CD8-positive, alpha-beta memory T cell (primary cell): ENCODE measurements around the gene FAM234B. TPM values are rescaled to one million over a fixed set of nuclear protein-coding genes. Genes with fewer than 3 reads are reported as not detected.

Experiments used
- CTCF ChIA-PET: fragments of 350-600 bp; sonication (Branson Sonifier 250); formaldehyde crosslinking; loops from one replicate; lab custom pipeline; 2021; ENCODE audit warnings: antibody characterized with exemption; lab: Charles Lee
- POLR2A ChIA-PET: fragments of 350-600 bp; sonication (Branson Sonifier 250); formaldehyde crosslinking; loops from one replicate; lab custom pipeline; 2021; ENCODE audit warnings: antibody characterized with exemption; lab: Charles Lee
- DNase-seq, 5 donors: peaks; one replicate each; pipeline versions ENCODE4 v3.0.0 to v3.0.0-alpha.2; 2020 to 2022; ENCODE audit warnings: mixed read lengths in 1 of 5
- H3K27ac ChIP-seq: one replicate; pipeline ENCODE4 v1.7.0; 2013; ENCODE audit warnings: low read depth, mild to moderate bottlenecking, low read length, moderate library complexity
- H3K27me3 ChIP-seq: 2 replicates; pipeline ENCODE4 v1.7.0; 2013; ENCODE audit warnings: low read length, mild to moderate bottlenecking; ENCODE audit not compliant: insufficient read depth, poor library complexity, severe bottlenecking
- H3K36me3 ChIP-seq: 2 replicates; pipeline ENCODE4 v1.7.0; 2013; ENCODE audit warnings: mild to moderate bottlenecking, low read length, moderate library complexity; ENCODE audit not compliant: insufficient read depth
- H3K4me1 ChIP-seq: 2 replicates; pipeline ENCODE4 v1.7.0; 2013; ENCODE audit warnings: mild to moderate bottlenecking, low read length, moderate library complexity; ENCODE audit not compliant: insufficient read depth
- H3K4me3 ChIP-seq: 2 replicates; pipeline ENCODE4 v1.7.0; 2013; ENCODE audit warnings: mild to moderate bottlenecking, low read length
- H3K9me3 ChIP-seq: 2 replicates; pipeline ENCODE4 v1.7.0; 2013; ENCODE audit warnings: mild to moderate bottlenecking, low read length
- H3K27ac Mint-ChIP-seq, 8 donors: one replicate each; pipeline ENCODE4 v1.8.0; 2020 to 2021; ENCODE audit warnings: mixed read lengths in 8 of 8, mild to moderate bottlenecking in 6 of 8, inconsistent platforms in 3 of 8, moderate library complexity in 3 of 8
- H3K27me3 Mint-ChIP-seq, 2 donors: one replicate each; pipeline ENCODE4 v1.8.0; 2020 to 2021; ENCODE audit warnings: mixed read lengths in 2 of 2, mild to moderate bottlenecking in 1 of 2, moderate library complexity in 1 of 2
- H3K36me3 Mint-ChIP-seq, 3 donors: one replicate each; pipeline ENCODE4 v1.8.0; 2020 to 2021; ENCODE audit warnings: mixed read lengths in 3 of 3, inconsistent platforms in 1 of 3, mild to moderate bottlenecking in 1 of 3
- H3K4me1 Mint-ChIP-seq, 3 donors: one replicate each; pipeline ENCODE4 v1.8.0; 2020 to 2021; ENCODE audit warnings: mixed read lengths in 3 of 3, inconsistent platforms in 1 of 3, mild to moderate bottlenecking in 1 of 3
- H3K4me3 Mint-ChIP-seq, 7 donors: one replicate each; pipeline ENCODE4 v1.8.0; 2020 to 2021; ENCODE audit warnings: mixed read lengths in 7 of 7, mild to moderate bottlenecking in 6 of 7, moderate library complexity in 4 of 7, inconsistent platforms in 2 of 7
- H3K9me3 Mint-ChIP-seq, 5 donors: one replicate each; pipeline ENCODE4 v1.8.0; 2020 to 2022; ENCODE audit warnings: mixed read lengths in 5 of 5, mild to moderate bottlenecking in 3 of 5, moderate library complexity in 2 of 5, inconsistent platforms in 1 of 5
- polyA plus RNA-seq: library from polyadenylated mRNA; unstranded; fragments of 300-500 nt; fragmentation: Illumina TruSeq; gene quantifications from one replicate; pipeline ENCODE4 v1.2.3, GENCODE V29; 2021
- total RNA-seq, 2 experiments: library from RNA; stranded (reverse); gene quantifications; one replicate each; pipeline ENCODE4 v1.2.3, GENCODE V29; 2021

FAM234B gene
- total and polyA plus RNA-seq, 3 experiments from 2014 or later: 2.9 to 6.5 (median 5.2) TPM

- CTCF ChIA-PET: interaction anchor here (0.8 to 8.1 kb wide), 4 partner anchors 11 to 186 kb away, joined by 3 to 75 read pairs (median 6); partner anchors contain the start of gene EMP1
- H3K27me3 ChIP-seq: no peaks in the 10 kb centered on the region
- DNase-seq: no peak
- Mint-ChIP-seq H3K9me3 (no peaks in the 10 kb centered on the region), H3K4me3 (peak overlapping the region in 6 of 7 donors; percentile 80 to 93 (median 88)), H3K36me3 (no peaks in the 10 kb centered on the region), H3K27ac (peak overlapping the region; percentile 91 to 97 (median 96)), H3K27me3 (peaks cover 0 to 4% of the 10 kb centered on the region in 2 donors), H3K4me1 (peaks cover 38 to 52% (median 42%) of the 10 kb centered on the region in 3 donors)
- no peak overlapping the region for H3K27ac ChIP-seq
- POLR2A ChIA-PET: interaction anchor here (0.7 kb wide), 1 partner anchor 109 kb away, joined by 3 read pairs; no protein-coding TSS in a partner anchor
- no peaks in the 10 kb centered on the region for H3K36me3 ChIP-seq
- no peak overlapping the region for H3K4me3 ChIP-seq
- no peaks in the 10 kb centered on the region for H3K9me3 ChIP-seq
- H3K4me1 ChIP-seq: peaks cover 26% of the 10 kb centered on the region
These were observed 58.4 kb downstream of the FAM234B start for GRCh38 chr12:13102461-13103195.

- POLR2A ChIA-PET: interaction anchor here (0.7 kb wide), 1 partner anchor 108 kb away, joined by 3 read pairs; no protein-coding TSS in a partner anchor
- peaks cover 0 to 2% of the 10 kb centered on the region in 2 donors for H3K27me3 Mint-ChIP-seq
These were observed 59.3 kb downstream of the FAM234B start, which contains the start of gene GSG1 for GRCh38 chr12:13103391-13104033. Gene GSG1, minus strand, starts transcription at chr12:13103667. Its CDS starts 155 bp downstream, at chr12:13103512.

GRCh38 chr12:13104409-13104808, 60.2 kb downstream of the FAM234B start:
- peaks cover 16% of the 10 kb centered on the region for H3K4me1 ChIP-seq
- H3K9me3 ChIP-seq: no peaks in the 10 kb centered on the region
- Mint-ChIP-seq H3K9me3 (peaks cover 0 to 2% (median 0%) of the 10 kb centered on the region in 5 donors), H3K4me3 (no peak overlapping the region), H3K4me1 (peaks cover 24 to 35% (median 24%) of the 10 kb centered on the region in 3 donors), H3K27me3 (peaks cover 2 to 3% of the 10 kb centered on the region in 2 donors), H3K36me3 (no peaks in the 10 kb centered on the region), H3K27ac (peak overlapping the region in 3 of 8 donors; percentile 24 to 70 (median 49))
- no peaks in the 10 kb centered on the region for H3K27me3 ChIP-seq
- DNase-seq: no peak
- H3K36me3 ChIP-seq: no peaks in the 10 kb centered on the region
- H3K27ac ChIP-seq: no peak overlapping the region
- ChIA-PET CTCF (interaction anchor here (8.1 kb wide), 1 partner anchor 108 kb away, joined by 75 read pairs; no protein-coding TSS in a partner anchor), POLR2A (no interaction called here)
- H3K4me3 ChIP-seq: no peak overlapping the region

More at GRCh38 chr12:13103391-13104033, 59.3 kb downstream of the FAM234B start, which contains the start of gene GSG1:
- H3K27ac ChIP-seq: no peak within 1 kb of the TSS
- no peaks in the 10 kb centered on the region for H3K9me3 ChIP-seq
- no peaks in the 10 kb centered on the region for H3K27me3 ChIP-seq
- H3K4me3 Mint-ChIP-seq: peak within 1 kb of the TSS in 6 of 7 donors; percentile 23 to 89 (median 84)
- no peak within 1 kb of the TSS for H3K4me3 ChIP-seq
- H3K36me3 Mint-ChIP-seq: no peaks in the 10 kb centered on the region
- DNase-seq: no peak
- peaks cover 31 to 44% (median 33%) of the 10 kb centered on the region in 3 donors for H3K4me1 Mint-ChIP-seq
- H3K4me1 ChIP-seq: peaks cover 18% of the 10 kb centered on the region
- H3K36me3 ChIP-seq: no peaks in the 10 kb centered on the region
- H3K27ac Mint-ChIP-seq: peak within 1 kb of the TSS; percentile 91 to 97 (median 96)
- H3K9me3 Mint-ChIP-seq: no peaks in the 10 kb centered on the region
- CTCF ChIA-PET: interaction anchor here (0.8 to 8.1 kb wide), 2 partner anchors 10 to 109 kb away, joined by 3 to 75 read pairs; no protein-coding TSS in a partner anchor

GRCh38 chr12:13105781-13106180, 61.6 kb downstream of the FAM234B start:
- Mint-ChIP-seq H3K4me3 (no peak overlapping the region), H3K36me3 (no peaks in the 10 kb centered on the region), H3K27me3 (peaks cover 7 to 12% of the 10 kb centered on the region in 2 donors), H3K27ac (no peak overlapping the region), H3K4me1 (peaks cover 11 to 22% (median 14%) of the 10 kb centered on the region in 3 donors), H3K9me3 (peaks cover 0 to 2% (median 0%) of the 10 kb centered on the region in 5 donors)
- no peak overlapping the region for H3K27ac ChIP-seq
- H3K36me3 ChIP-seq: no peaks in the 10 kb centered on the region
- CTCF ChIA-PET: interaction anchor here (8.1 kb wide), 1 partner anchor 107 kb away, joined by 75 read pairs; no protein-coding TSS in a partner anchor
- no peaks in the 10 kb centered on the region for H3K9me3 ChIP-seq
- POLR2A ChIA-PET: no interaction called here
- peaks cover 9% of the 10 kb centered on the region for H3K4me1 ChIP-seq
- H3K27me3 ChIP-seq: no peaks in the 10 kb centered on the region
- no peak for DNase-seq
- no peak overlapping the region for H3K4me3 ChIP-seq

GRCh38 chr12:13106666-13107065, 62.5 kb downstream of the FAM234B start:
- no peak overlapping the region for H3K27ac ChIP-seq
- Mint-ChIP-seq H3K27ac (no peak overlapping the region), H3K36me3 (no peaks in the 10 kb centered on the region), H3K27me3 (peaks cover 7 to 14% of the 10 kb centered on the region in 2 donors), H3K9me3 (peaks cover 0 to 2% (median 0%) of the 10 kb centered on the region in 5 donors), H3K4me1 (peaks cover 8 to 19% (median 11%) of the 10 kb centered on the region in 3 donors), H3K4me3 (no peak overlapping the region)
- no peak overlapping the region for H3K4me3 ChIP-seq
- no peaks in the 10 kb centered on the region for H3K27me3 ChIP-seq
- no peaks in the 10 kb centered on the region for H3K36me3 ChIP-seq
- DNase-seq: no peak
- peaks cover 6% of the 10 kb centered on the region for H3K4me1 ChIP-seq
- CTCF ChIA-PET: interaction anchor here (1.2 kb wide), 1 partner anchor 105 kb away, joined by 4 read pairs; no protein-coding TSS in a partner anchor
- no peaks in the 10 kb centered on the region for H3K9me3 ChIP-seq
- POLR2A ChIA-PET: no interaction called here

- peaks cover 9 to 54% of the 10 kb centered on the region in 2 donors for H3K27me3 Mint-ChIP-seq
- DNase-seq: no peak
- no peaks in the 10 kb centered on the region for H3K4me1 ChIP-seq
- peaks cover 0 to 2% (median 0%) of the 10 kb centered on the region in 5 donors for H3K9me3 Mint-ChIP-seq
- no peak overlapping the region for H3K27ac ChIP-seq
- H3K27me3 ChIP-seq: no peaks in the 10 kb centered on the region
- POLR2A ChIA-PET: no interaction called here
- CTCF ChIA-PET: interaction anchor here (0.7 kb wide), 1 partner anchor 10 kb away, joined by 3 read pairs; no protein-coding TSS in a partner anchor
- no peaks in the 10 kb centered on the region for H3K9me3 ChIP-seq
- no peak overlapping the region for H3K4me3 Mint-ChIP-seq
- no peaks in the 10 kb centered on the region for H3K36me3 Mint-ChIP-seq
- H3K36me3 ChIP-seq: no peaks in the 10 kb centered on the region
- no peaks in the 10 kb centered on the region for H3K4me1 Mint-ChIP-seq
- peak overlapping the region in 1 of 8 donors; percentile 46 for H3K27ac Mint-ChIP-seq
- no peak overlapping the region for H3K4me3 ChIP-seq
These were observed 68.8 kb downstream of the FAM234B start for GRCh38 chr12:13112968-13113367.

GRCh38 chr12:13114251-13115052, 70.3 kb downstream of the FAM234B start:
- Histone ChIP-seq H3K36me3 (no peaks in the 10 kb centered on the region), H3K27ac (no peak overlapping the region), H3K9me3 (no peaks in the 10 kb centered on the region), H3K27me3 (no peaks in the 10 kb centered on the region), H3K4me3 (no peak overlapping the region), H3K4me1 (no peaks in the 10 kb centered on the region)
- no peaks in the 10 kb centered on the region for H3K4me1 Mint-ChIP-seq
- H3K9me3 Mint-ChIP-seq: no peaks in the 10 kb centered on the region
- H3K27ac Mint-ChIP-seq: no peak overlapping the region
- H3K36me3 Mint-ChIP-seq: no peaks in the 10 kb centered on the region
- H3K4me3 Mint-ChIP-seq: no peak overlapping the region
- H3K27me3 Mint-ChIP-seq: peaks cover 9 to 51% of the 10 kb centered on the region in 2 donors
- POLR2A ChIA-PET: no interaction called here
- CTCF ChIA-PET: no interaction called here
- DNase-seq: no peak
